Measurements from ENCODE around the gene PTPRE. TPM values are rescaled to one million over a fixed set of nuclear protein-coding genes. Genes with fewer than 3 reads are reported as not detected.
A peak's percentile ranks its signal among the peaks of the same experiment; 100 is the strongest.

Gene PTPRE
- total RNA-seq, 3 donors from 2014 or later (not counting 1 experiment from before 2014, with no cell fraction given) = 274 to 280 (median 275) TPM

GRCh38 chr10:128083191-128083895, 176.4 kb downstream of the PTPRE start:
- Histone ChIP-seq H3K9me3 (ENCODE audit: control insufficient read depth, insufficient read depth, low read length) (no peaks in the 10 kb centered on the region), H3K36me3 (ENCODE audit: control insufficient read depth, insufficient read depth, low read length) (peaks cover 62% of the 10 kb centered on the region), H3K27me3 (ENCODE audit: control insufficient read depth, insufficient read depth, low read length) (no peaks in the 10 kb centered on the region), H3K27ac (ENCODE audit: low read length) (no peak overlapping the region), H3K4me3 (ENCODE audit: low read length) (no peak overlapping the region), H3K4me1 (ENCODE audit: control insufficient read depth, insufficient read depth, low read length) (no peaks in the 10 kb centered on the region)
- DNase-seq (no peak), ATAC-seq (no peak)
- peaks cover 8 to 19% of the 10 kb centered on the region in 2 donors for H3K4me1 Mint-ChIP-seq
- intact Hi-C loops (cut with micrococcal nuclease) = no loop called here
- peaks cover 27% of the 10 kb centered on the region for H3K36me3 Mint-ChIP-seq
- H3K27me3 Mint-ChIP-seq (ENCODE audit: low read depth in 2 of 2) = no peaks in the 10 kb centered on the region
- 92% methylated on average over 13 of the region's 15 CpGs for WGBS (ENCODE audit: insufficient coverage)
- peak overlapping the region in 1 of 2 donors; percentile 16 for H3K27ac Mint-ChIP-seq
- no peak for TF ChIP-seq CTCF (IDR thresholded peaks at IDR 0.05)
- no peak overlapping the region for H3K4me3 Mint-ChIP-seq
- no peaks in the 10 kb centered on the region for H3K9me3 Mint-ChIP-seq

GRCh38 chr10:128084364-128084763, 177.5 kb downstream of the PTPRE start:
- peaks cover 23% of the 10 kb centered on the region for H3K36me3 Mint-ChIP-seq
- H3K27ac Mint-ChIP-seq = peak overlapping the region in 1 of 2 donors; percentile 64
- Histone ChIP-seq H3K27me3 (ENCODE audit: control insufficient read depth, insufficient read depth, low read length) (no peaks in the 10 kb centered on the region), H3K27ac (ENCODE audit: low read length) (no peak overlapping the region), H3K9me3 (ENCODE audit: control insufficient read depth, insufficient read depth, low read length) (no peaks in the 10 kb centered on the region), H3K4me3 (ENCODE audit: low read length) (no peak overlapping the region), H3K4me1 (ENCODE audit: control insufficient read depth, insufficient read depth, low read length) (no peaks in the 10 kb centered on the region), H3K36me3 (ENCODE audit: control insufficient read depth, insufficient read depth, low read length) (peaks cover 52% of the 10 kb centered on the region)
- DNase-seq (no peak), ATAC-seq (no peak)
- no peaks in the 10 kb centered on the region for H3K9me3 Mint-ChIP-seq
- H3K27me3 Mint-ChIP-seq (ENCODE audit: low read depth in 2 of 2) = no peaks in the 10 kb centered on the region
- peaks cover 8 to 19% of the 10 kb centered on the region in 2 donors for H3K4me1 Mint-ChIP-seq
- 94% methylated on average over 9 of the region's 10 CpGs for whole genome bisulfite sequencing (ENCODE audit: insufficient coverage)
- intact Hi-C loops (cut with micrococcal nuclease) = no loop called here
- TF ChIP-seq CTCF (IDR thresholded peaks at IDR 0.05) = no peak
- H3K4me3 Mint-ChIP-seq = no peak overlapping the region

- DNase-seq (no peak), ATAC-seq (no peak)
- Histone ChIP-seq H3K36me3 (ENCODE audit: control insufficient read depth, insufficient read depth, low read length) (peaks cover 46% of the 10 kb centered on the region), H3K27me3 (ENCODE audit: control insufficient read depth, insufficient read depth, low read length) (no peaks in the 10 kb centered on the region), H3K4me3 (ENCODE audit: low read length) (no peak overlapping the region), H3K4me1 (ENCODE audit: control insufficient read depth, insufficient read depth, low read length) (no peaks in the 10 kb centered on the region), H3K27ac (ENCODE audit: low read length) (no peak overlapping the region), H3K9me3 (ENCODE audit: control insufficient read depth, insufficient read depth, low read length) (no peaks in the 10 kb centered on the region)
- no peaks in the 10 kb centered on the region for H3K9me3 Mint-ChIP-seq
- H3K4me3 Mint-ChIP-seq = no peak overlapping the region
- peaks cover 8 to 19% of the 10 kb centered on the region in 2 donors for H3K4me1 Mint-ChIP-seq
- intact Hi-C loops (cut with micrococcal nuclease) = no loop called here
- peak overlapping the region; percentile 13 to 64 for H3K27ac Mint-ChIP-seq
- peaks cover 16% of the 10 kb centered on the region for H3K36me3 Mint-ChIP-seq
- no peaks in the 10 kb centered on the region for H3K27me3 Mint-ChIP-seq (ENCODE audit: low read depth in 2 of 2)
- WGBS (ENCODE audit: insufficient coverage) = 98% methylated on average over 8 of the region's 8 CpGs
- no peak for TF ChIP-seq CTCF (IDR thresholded peaks at IDR 0.05)
Measured at GRCh38 chr10:128084991-128085390, 178.1 kb downstream of the PTPRE start.
